T follicular helper cell (primary cell): Measurements from ENCODE around the gene CRTC2.

ENCODE experiments used
- DNase-seq: peaks from one replicate; pipeline ENCODE4 v3.0.0-alpha.2; 2020; ENCODE audit warnings: low read depth

The CRTC2 gene

DNA sequence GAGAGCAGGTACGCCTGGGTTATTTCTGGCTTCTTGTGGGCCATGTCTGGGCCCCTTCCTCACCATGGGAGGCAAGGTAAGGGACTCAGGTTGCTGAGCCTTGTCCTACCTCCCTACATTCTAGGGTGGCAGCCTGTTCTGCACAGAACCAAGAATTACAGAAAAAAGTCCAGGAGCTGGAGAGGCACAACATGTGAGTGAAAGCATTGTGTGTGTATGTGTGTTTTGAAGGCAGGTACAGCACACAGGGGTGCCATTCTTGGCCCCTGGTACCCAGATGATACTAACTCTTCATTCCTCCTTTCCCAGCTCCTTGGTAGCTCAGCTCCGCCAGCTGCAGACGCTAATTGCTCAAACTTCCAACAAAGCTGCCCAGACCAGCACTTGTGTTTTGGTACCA lies 14.7 kb upstream of the CRTC2 start:
- no peak for DNase-seq

DNA sequence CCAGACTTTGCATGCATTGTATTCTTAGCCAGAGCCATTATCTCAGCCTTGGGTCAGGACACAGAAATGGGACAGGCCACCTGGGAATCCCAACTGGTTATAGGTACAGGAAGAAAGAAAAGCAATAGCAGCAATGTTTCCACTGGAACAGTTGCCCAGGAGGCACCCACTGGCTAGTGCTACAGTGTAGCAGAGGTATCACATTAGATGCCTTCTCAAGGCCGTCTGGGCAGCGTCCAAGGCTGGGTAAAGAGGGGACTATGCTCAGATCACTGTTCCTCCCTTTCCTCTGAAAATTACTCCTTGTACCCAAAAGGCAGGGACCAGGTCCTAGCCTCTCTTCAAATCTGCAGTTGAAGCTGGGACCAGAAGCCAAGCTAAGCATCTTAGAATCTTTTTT lies 11.9 kb upstream of the CRTC2 start:
- no peak for DNase-seq

DNA sequence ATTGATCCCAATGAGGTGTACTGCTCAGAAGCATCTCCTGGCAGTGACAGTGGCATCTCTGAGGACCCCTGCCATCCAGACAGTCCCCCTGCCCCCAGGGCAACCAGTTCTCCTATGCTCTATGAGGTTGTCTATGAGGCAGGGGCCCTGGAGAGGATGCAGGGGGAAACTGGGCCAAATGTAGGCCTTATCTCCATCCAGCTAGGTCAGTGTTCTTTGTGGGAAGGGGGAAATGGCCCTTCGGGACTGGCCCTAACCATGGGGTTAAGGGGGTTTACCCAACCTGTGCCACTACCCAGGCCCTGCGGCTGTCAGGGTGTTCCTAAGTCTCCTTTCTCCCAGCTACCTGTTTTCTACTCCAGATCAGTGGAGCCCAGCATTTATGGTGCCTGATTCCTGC lies 10.6 kb upstream of the CRTC2 start:
- no peak for DNase-seq

DNA sequence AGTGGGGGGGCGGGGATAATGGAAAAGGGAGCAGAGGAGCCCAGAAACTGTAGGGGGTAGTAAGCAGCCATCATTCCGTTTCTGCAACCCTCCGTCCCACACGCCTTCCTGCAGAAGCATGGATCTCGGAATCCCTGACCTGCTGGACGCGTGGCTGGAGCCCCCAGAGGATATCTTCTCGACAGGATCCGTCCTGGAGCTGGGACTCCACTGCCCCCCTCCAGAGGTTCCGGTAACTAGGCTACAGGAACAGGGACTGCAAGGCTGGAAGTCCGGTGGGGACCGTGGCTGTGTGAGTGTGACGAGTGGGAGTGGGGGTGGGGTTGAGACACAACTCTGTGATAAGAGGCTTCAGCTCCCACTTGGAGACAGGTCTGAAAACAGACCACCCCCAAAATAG lies 10.0 kb upstream of the CRTC2 start:
- no peak for DNase-seq

DNA sequence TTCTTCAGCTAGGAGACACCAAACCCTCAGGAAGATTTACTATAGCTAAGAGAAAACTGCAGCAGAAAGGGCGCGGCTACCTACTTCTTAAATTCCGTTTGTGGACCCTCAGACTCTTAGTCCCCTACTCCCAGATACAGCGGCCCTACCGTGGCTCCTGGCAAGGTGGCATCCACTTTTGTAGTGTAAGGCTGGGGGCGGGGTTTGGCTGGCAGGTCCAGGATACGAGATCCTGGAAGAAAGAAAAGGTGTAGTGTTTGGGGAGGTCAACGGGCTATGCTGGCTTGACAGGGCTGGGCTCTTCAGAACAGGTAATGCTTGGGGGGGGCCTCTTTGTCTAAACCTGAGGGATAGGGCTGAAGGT lies 9.6 kb upstream of the CRTC2 start:
- no peak for DNase-seq

DNA sequence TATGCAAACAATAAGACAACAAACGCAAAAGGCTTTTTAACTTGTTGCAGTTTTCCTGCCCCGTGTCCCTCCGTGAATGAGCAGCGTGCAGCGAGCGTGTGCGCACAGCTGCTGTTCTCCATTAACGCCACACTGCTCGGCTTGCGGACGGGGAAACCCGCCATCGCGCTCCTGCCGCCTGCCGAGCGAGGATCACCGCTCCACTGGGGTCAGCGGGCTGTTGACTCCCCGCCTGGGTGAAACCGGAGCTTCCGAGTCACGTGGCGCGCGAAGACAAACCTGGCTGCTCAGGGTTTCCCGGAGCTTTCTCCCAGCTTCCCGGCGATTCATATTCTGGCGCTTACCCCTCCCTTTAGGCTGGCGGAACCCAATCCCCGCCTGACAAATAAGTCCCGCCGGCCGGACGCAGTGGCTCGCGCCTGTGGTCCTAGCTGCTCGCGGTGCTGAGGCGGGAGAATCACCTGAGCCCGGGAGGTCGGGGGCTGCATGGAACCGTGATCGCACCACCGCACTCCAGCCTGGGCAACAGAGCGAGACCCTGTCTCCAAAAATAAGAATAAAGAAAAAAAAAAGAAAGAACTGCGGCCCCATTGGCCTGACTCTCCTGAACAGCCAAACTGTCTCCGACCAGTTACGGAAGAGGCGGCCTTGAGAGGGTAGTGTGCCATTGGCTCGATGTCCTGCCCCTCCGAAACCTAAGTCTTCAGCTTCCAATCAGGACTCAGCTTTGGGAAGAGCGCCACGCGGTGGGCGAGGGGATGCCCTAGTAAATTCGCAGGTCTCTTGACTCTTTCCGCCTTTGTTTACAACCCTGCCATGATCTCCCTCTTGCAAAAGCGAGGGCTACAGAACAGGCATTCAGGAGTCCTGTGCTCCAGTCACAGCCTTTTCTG lies 8.9 kb upstream of the CRTC2 start, which contains the start of gene CREB3L4:
Gene CREB3L4, plus strand, starts transcription at position 796 of the 893 bp plus-strand sequence. CDS start 624 bp downstream, outside the sequence.
- peak; percentile 75 for DNase-seq

DNA sequence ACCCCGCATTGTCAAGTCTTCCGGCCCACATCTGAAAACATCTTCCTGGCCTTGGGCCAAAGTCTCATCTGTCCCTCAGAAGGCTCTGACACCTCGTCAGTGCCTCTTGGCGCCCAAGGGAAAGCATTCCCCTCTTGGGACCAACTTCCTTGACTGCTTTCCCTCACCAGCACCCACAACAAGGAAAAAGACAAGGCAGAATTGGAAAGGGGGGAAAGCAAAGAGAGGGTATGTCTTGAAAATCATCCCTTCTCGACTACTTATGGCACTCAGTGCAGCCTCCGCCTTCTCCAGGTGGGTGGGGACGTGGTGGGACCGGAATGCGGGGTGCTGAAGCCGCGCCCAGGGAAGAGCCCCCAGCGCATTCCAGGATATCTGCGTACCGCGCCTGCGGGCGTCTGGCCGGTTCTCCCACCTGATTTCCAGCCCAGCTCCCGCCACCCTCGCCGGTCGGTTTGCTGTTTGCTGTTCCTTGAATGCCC lies 5.5 kb upstream of the CRTC2 start:
- no peak for DNase-seq

DNA sequence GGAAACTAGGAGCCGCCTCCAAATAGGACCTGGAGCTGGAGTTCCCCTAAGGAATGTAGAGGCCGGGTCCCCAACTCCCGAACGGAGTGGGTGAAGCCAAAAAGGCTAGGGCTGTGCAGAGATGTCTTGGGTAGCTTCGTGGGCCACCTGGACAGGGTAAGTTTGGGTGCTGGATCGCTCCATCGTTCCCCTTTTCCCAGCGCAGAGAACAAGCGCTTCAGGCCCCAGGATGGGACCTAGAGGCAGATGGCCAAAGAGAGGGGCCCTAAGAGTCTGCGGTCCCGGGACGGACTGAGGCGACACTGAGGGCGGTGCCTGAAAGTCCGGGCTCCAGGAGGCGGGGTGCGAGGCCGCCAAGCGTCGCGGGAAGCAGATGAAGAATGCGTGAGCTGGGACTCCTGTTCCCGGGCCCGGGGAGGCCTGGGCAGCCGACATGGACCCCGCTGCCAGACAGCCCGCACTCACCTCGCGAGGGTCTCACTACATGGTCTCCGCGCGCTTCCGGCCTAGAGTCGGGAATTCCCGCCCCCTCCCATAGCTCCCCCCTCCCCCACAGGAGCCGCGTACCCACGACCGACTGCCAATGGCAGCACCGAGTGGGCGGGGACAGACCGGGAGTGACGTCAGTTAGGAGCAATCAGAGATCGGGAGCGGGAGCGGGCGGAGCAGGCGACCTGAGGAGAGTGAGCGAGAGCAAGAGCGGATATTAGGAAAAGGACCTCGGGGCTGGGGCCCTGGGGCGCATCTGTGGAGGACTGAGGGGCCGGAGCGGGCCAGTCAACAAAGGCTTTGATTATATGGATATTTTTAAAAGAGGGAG lies 4.8 kb upstream of the CRTC2 start, which contains the start of gene SLC39A1:
Gene SLC39A1, minus strand, starts transcription at position 508 of the 820 bp plus-strand sequence. CDS start 822 bp downstream, outside the sequence.
- DNase-seq: peak; percentile 94

DNA sequence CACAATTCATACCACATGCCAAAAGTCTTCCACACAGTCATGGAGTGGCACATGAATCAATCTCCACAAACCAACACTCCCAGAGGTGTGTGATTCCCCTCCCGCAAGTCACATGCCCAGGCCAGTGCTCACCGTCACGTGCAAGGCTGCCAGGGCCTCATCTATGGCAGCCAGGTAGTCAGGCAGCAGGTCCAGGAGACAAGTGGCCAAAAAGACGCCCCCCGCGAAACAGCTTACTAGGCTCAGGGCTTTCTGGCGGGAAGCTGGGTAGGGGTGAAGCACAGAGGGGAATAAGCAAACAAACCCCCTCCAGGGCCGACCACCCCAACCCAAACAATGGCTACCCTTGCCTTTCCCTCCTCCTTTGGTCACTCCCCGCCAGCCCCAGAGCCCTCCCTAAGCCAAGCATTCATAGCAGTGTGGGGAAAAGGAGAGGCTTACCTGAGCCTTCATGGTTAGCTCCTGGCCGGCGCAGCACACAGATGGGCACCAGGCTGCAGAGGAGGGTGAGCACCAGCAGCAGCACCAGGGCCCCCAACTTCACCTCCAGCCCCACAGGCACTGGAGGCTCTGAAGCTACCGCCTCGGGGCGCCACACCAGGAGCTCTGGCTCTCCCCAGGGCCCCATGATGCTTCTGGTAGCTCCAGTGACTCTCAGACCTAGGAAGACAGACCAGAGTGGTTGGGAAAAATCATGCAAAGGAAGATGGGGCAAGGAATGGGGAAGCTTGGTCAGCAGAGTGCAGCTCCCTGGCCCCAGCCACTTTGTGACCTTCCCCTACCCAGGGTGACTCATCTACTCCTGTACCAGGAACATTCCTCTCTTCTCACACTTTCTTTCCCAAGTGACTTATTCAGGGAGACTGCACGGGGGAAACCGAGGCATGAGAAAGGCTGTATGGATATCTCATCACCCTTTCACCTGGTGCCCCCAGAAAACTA lies 3.9 kb upstream of the CRTC2 start:
- no peak for DNase-seq

DNA sequence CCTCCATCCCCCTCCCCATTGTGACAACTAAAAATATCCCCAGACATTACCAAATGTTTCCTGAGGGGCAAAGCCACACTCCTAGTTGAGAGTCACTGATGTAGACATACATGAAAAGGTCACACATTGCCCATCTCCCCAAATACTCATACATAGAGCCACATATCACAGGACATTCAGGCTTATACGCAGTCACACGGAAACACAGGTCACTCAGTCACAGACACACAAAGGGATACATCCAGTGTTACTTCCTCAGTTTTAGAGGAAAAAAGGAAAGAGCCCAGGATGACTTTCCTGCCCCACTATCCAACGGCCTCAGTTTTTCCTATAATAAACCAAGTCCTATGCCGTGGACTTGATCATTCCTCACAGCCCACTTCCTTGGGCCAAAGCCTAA lies 3.0 kb upstream of the CRTC2 start:
- DNase-seq: no peak

DNA sequence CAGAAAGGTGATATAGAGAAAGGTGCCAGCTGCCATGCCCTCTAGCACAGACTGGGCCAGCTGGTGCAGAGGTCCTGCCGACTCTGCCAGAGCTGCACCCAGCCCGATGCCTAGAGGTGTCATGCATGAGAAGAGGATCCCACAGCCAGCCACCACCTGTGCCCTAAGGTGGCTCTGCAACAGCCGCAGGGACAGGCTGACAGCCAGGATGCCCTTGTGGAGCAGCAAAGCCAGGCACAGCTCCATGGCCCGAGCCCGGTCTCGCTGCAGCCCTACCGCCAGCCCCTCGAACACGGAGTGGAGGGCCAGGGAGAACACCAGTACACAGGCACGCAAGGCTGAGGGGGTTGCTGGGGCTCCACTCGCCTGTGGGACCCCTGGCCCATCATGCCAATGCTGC lies 1.8 kb upstream of the CRTC2 start:
- no peak for DNase-seq

DNA sequence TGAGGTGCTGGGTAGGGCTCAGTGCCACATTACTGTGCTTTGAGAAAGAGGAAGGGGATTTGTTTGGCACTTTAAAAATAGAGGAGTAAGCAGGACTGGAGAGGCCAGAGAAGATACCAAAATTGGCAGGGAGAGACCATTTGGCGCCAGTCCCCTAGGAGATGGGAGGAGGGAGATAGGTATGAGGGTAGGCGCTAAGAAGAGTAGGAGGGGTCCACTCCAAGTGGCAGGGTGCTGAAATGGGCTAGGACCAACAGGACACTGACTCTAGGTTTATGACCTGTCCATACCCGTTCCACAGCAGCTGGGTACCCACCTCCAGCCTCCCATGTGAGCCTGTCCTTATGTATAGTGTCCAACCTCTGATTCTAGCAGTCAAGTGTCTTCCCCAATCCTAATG lies 1.0 kb upstream of the CRTC2 start:
- no peak for DNase-seq

DNA sequence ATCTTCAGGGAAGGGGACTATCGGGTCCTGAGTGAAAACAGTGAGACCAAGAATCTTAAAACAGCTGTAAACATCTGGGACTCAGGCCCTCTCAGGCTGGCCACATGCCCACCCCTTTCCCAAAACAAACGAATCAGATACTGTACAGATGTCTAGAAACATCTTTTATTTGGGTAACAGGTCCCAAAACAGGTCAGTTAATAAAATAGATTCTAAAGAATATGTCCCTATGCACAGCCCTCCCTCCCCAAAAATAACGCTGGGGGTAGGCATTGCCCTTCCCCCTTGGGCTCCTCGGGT lies 499 bp upstream of the CRTC2 start:
- no peak for DNase-seq

DNA sequence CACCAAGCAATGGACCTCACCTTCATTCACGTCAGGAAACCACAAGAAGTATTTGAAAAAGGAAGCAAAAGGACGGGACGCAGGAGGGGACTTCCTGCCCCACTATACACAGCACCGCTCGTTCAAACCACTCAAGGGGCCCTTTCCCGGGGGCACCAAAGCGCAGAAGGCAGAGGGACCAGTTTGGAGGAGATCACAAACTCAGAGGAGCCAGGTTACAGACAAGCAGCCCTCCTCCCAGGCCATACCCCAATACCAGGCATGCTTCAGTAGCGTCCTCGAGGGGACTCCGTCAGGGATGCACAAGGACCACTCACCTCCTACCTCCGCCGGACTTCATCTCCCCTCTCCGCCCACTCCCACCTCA lies 685 bp downstream of the CRTC2 start:
- no peak for DNase-seq

DNA sequence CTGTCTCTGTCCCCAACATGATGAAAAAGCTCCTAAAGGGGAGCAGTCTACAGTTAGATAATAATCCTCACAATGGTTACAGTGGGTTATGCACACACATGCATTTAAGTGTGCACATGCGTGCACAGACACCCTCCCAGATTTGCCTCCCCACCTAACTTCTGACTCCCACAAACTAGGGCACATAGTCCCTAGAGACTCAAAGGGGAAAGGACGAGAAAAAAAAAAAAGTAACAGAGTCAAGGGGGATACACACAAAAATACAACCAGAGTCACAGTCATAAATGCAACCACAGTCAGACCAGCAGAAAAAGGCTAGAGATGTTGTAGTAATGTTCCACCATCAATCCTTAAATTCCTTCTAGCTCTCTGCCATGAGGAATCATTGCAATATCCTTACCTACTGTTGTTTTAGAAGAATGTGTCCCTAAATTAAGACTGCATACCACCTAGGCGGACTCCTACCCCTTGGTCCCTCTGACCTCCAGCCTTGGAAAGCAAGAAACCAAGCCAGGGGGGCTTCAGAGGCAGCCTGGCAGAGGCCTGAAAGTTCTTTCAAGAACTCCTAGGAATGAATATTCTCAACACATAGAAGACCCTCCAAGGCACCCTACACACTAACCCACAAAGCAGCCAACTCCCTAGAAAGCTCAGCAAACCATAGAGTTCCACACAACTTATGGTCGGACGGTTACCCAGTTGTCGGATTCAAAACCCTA lies 1.3 kb downstream of the CRTC2 start:
- no peak for DNase-seq

DNA sequence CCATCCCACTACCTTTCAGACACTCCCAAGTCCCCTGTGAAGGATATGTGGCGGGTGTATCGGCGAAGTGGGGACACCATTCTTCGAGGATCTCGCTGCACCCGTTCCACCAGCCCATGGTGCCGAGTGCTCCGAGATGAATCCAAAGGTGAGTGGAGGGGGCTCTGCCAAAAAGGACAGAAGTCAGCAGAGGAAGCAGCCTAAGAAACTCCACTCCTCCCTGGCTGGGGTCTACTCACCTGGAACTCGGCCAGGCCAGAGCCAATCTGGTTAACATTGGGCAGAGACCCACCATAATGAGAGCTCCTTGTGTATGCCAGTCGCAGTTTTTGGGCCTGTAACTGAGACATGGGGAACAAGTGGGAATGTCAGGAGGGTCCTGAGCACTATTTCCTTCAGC lies 3.6 kb downstream of the CRTC2 start:
- DNase-seq: no peak

DNA sequence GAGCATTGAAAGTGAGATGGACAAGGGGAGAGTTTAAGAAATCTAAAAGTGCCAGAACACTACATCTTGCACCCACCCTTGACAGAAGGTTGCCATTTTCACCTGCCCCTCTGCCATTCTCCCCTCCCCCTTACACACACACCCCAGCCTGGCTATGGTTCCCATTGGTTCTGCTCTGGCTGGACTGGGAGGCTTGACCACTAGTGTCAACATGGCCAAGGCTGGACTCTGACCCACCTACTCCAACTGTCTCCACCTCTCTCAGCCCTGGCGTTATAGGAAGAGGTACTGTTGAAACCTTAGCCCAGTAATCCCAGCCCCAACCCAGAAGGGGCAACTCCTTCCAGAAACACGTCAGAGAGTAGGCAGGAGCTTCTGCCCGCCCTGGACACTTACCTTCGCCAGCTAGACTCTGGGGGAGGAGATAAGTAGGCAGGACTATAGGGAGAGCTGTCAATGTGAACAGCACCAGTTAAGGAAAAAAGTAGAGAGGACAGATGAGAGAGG lies 4.5 kb downstream of the CRTC2 start:
- no peak for DNase-seq

DNA sequence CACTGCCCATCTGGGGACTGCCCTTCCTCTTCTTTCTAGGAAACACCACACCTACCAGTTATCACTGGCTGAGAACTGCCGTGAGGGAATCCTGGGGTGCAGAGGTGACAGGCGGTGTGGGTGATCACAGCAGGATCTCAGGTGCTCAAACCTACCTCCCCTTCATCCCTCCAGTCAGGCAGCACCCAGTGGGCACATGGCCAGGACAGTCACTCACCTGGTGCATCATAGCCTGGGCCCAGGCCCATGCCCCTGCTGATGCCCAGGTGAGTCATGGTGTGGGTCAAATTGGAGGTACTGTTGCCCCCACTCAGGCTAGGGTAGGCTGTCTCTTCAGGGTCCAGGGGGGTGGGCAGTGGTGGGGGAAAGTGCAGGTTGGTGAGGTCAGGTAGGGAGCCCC lies 6.6 kb downstream of the CRTC2 start:
- no peak for DNase-seq

DNA sequence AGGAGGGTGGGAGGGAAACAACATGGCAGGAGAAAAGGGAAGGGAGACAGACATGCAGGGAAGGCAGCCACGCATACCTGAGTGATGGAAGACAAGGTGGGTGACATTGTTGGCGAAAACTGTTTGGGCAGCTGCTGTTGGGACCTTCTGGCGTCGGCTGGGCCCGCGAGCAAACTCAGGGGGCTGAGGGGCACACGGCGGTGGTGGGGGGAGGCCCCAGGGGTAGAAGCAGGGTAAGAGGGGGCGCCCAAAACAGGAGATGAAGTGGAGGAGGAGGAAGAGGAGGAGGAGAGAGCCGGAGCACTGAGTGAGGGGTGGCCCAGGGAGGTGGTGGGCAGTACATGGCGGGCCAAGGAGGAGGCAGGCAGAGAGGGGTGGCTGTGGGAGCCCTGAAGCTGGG lies 7.2 kb downstream of the CRTC2 start:
- no peak for DNase-seq

DNA sequence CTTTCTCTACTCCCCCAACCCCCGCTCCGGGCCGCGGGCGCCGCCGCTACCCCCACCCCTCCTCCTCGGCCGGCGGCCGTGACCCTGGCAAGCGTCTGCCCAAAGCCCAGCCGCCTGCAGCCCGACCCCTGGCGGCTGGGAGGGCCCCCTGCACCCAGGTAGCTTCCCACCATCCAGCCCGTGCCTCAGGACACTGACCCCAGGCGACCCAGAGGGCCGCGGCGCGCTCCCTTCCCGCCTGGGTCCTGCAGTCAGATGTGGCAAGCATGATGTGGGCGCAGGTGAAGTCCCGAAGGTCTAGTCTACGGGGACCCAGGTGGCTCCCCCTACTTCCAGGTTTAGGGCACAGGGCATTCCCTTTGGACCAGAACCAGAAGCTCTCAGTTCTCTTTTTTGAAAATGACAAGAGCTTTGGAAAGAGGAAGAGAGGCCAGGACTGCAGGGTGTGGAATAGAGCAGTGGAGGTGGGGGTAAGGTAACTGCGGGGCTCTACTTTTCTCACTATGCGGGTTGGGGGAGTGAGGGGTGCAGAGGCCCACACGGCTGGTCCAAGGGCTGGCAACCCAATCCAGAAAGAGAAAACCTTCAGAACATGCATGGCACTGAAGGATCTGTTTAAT lies 11.7 kb downstream of the CRTC2 start, which contains the start of gene DENND4B:
Gene DENND4B, minus strand, starts transcription at position 97 of the 620 bp plus-strand sequence. CDS start 2,344 bp downstream, outside the sequence.
- peak; percentile 58 for DNase-seq
